Left lung (tissue), 10 donors: ENCODE results near the gene FGF23. TPM values are rescaled to one million over a fixed set of nuclear protein-coding genes. Genes with fewer than 3 reads are reported as not detected.

Experiments
- ATAC-seq: fragments of 200-7000 bp; cut with Tn5 transposase; one replicate; pipeline ENCODE4 v1.9.1; 2020; ENCODE audit warnings: moderate library complexity
- DNase-seq, 4 donors: peaks; one replicate each; pipeline ENCODE4 v3.0.0-alpha.2; 2013 to 2020
- H3K27ac ChIP-seq, 2 donors: fragments of 200-600 bp; sonication (generic) in 1 of 2; one replicate each; pipeline versions ENCODE4 v1.5.0 to v1.8.0; 2020 to 2021
- H3K27me3 ChIP-seq, 2 donors: fragments of 200-600 bp; sonication (generic) in 1 of 2; one replicate each; pipeline versions ENCODE4 v1.5.0 to v1.8.0; 2020 to 2021
- H3K36me3 ChIP-seq, 2 donors: fragments of 200-600 bp; sonication (generic) in 1 of 2; one replicate each; pipeline versions ENCODE4 v1.5.0 to v1.8.0; 2020 to 2021
- H3K4me1 ChIP-seq, 2 donors: fragments of 200-600 bp; one replicate each; pipeline ENCODE4 v1.8.0; 2021
- H3K4me3 ChIP-seq, 2 donors: fragments of 200-600 bp; sonication (generic) in 1 of 2; one replicate each; pipeline versions ENCODE4 v1.5.0 to v1.8.0; 2020 to 2021; ENCODE audit warnings: mild to moderate bottlenecking in 1 of 2
- H3K9me3 ChIP-seq, 2 donors: fragments of 200-600 bp; sonication (generic) in 1 of 2; one replicate each; pipeline versions ENCODE4 v1.5.0 to v1.8.0; 2020 to 2021
- intact Hi-C, 2 donors: fragments of 100-400 bp; cut with DNase I; formaldehyde crosslinking; loops; one replicate each; pipeline versions ENCODE4 v1.11.2 to v1.14.2; 2022
- polyA plus RNA-seq, 6 donors: library from polyadenylated mRNA; unstranded; fragments of 120-200 nt; gene quantifications; one replicate each; pipeline ENCODE4 v1.2.1, GENCODE V29; 2013; ENCODE audit not compliant: insufficient read length in 6 of 6
- total RNA-seq, 2 donors: library from RNA; stranded (reverse); fragmentation: NEBNext Ultra II Directional; extraction: Animal tissue kit (Norgen Biotek cat#: 25700); gene quantifications; one replicate each; pipeline ENCODE4 v1.2.1, GENCODE V29; 2021
- TF ChIP-seq, protein P1 (sequence below), 2 donors: fragments of 200-600 bp; sonication (generic) in 1 of 2; IDR thresholded peaks; one replicate each; pipeline versions ENCODE4 v1.5.0 to v1.8.0; 2021; ENCODE audit warnings: antibody characterized with exemption in 2 of 2
- donor health status: DM: no; HTN: yes; CAD: no.
- donor health status: DM: no; HTN: no; CAD: no.

Gene FGF23
- total and polyA plus RNA-seq, 8 donors: 0.04 to 0.12 (median 0.07) TPM; not detected in 5

DNA sequence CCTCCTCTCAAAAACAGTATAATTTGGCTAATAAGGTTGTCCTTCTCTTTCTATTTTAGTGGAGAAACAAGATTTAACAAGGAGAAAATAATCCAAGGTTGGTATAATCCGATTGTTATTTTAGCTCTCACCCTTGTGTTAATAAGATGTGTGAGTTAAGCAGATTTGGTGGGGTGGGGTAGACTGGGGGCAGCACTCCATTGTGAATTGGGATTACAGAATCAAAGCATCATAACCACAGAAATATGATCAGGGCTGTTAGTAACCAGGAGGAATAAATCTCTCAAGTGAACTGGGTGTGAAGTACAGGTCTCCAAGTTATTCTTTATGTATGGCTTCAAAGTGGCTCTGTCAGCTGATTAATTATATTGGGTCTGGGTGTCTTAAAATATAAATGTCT is 48.3 kb downstream of the FGF23 start:
- intact Hi-C loops: no loop called here
- H3K27me3 ChIP-seq: no peaks in the 10 kb centered on the region
- no peak for DNase-seq
- ATAC-seq: no peak
- H3K36me3 ChIP-seq: peaks cover 0 to 31% of the 10 kb centered on the region in 2 donors
- no peak overlapping the region for H3K27ac ChIP-seq
- TF ChIP-seq, protein P1, sequence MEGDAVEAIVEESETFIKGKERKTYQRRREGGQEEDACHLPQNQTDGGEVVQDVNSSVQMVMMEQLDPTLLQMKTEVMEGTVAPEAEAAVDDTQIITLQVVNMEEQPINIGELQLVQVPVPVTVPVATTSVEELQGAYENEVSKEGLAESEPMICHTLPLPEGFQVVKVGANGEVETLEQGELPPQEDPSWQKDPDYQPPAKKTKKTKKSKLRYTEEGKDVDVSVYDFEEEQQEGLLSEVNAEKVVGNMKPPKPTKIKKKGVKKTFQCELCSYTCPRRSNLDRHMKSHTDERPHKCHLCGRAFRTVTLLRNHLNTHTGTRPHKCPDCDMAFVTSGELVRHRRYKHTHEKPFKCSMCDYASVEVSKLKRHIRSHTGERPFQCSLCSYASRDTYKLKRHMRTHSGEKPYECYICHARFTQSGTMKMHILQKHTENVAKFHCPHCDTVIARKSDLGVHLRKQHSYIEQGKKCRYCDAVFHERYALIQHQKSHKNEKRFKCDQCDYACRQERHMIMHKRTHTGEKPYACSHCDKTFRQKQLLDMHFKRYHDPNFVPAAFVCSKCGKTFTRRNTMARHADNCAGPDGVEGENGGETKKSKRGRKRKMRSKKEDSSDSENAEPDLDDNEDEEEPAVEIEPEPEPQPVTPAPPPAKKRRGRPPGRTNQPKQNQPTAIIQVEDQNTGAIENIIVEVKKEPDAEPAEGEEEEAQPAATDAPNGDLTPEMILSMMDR (IDR thresholded peaks at IDR 0.05): no peak
- no peak overlapping the region for H3K4me3 ChIP-seq
- H3K4me1 ChIP-seq: no peaks in the 10 kb centered on the region
- H3K9me3 ChIP-seq: no peaks in the 10 kb centered on the region

DNA sequence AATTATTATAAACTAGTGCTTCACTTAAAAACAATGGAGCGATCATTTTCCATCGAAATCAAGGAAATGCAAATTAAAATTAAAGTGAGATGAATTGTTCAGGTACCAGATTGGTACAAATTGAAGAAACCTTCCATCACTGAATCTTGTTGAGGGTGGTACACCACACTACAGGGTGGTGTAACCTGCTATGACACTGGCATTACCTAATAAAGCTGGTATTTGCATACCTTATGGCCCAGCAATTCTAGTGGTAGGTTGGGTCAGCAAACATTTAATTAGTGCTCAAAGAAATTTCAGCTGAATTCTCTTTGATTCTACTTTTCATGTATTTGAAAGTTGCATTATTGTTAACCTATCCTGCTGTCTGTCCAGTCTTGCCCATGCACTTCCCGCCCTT is 49.3 kb downstream of the FGF23 start:
- ATAC-seq (peak; percentile 63), DNase-seq (no peak)
- Histone ChIP-seq H3K4me3 (no peak overlapping the region), H3K27ac (no peak overlapping the region), H3K36me3 (peaks cover 0 to 38% of the 10 kb centered on the region in 2 donors), H3K4me1 (no peaks in the 10 kb centered on the region), H3K9me3 (no peaks in the 10 kb centered on the region), H3K27me3 (no peaks in the 10 kb centered on the region)
- TF ChIP-seq, protein P1 (IDR thresholded peaks at IDR 0.05): no peak
- intact Hi-C loops: no loop called here

DNA sequence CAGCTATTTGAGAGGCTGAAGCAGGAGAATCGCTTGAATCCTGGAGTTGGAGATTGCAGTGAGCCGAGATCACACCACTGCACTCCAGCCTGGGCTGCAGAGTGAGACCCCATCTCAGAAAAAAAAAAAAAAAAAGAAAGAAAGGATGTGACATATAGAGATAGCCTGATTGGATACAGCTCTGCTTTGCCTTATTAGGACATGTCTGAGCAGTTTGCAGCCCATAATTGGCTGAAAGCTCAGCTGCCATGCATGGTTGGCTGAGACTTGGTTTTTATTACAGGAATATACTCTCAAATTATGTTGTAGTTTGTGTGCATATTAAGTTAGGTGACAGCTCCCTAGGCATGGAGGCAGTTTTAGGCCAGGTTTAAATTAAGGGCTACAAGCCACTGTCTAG is 52.2 kb downstream of the FGF23 start:
- TF ChIP-seq, protein P1 (IDR thresholded peaks at IDR 0.05): no peak
- H3K36me3 ChIP-seq: peaks cover 0 to 20% of the 10 kb centered on the region in 2 donors
- H3K27me3 ChIP-seq: no peaks in the 10 kb centered on the region
- no peaks in the 10 kb centered on the region for H3K9me3 ChIP-seq
- H3K4me1 ChIP-seq: peaks cover 0 to 15% of the 10 kb centered on the region in 2 donors
- H3K27ac ChIP-seq: no peak overlapping the region
- no peak overlapping the region for H3K4me3 ChIP-seq
- ATAC-seq (no peak), DNase-seq (no peak)
- intact Hi-C loops: no loop called here

DNA sequence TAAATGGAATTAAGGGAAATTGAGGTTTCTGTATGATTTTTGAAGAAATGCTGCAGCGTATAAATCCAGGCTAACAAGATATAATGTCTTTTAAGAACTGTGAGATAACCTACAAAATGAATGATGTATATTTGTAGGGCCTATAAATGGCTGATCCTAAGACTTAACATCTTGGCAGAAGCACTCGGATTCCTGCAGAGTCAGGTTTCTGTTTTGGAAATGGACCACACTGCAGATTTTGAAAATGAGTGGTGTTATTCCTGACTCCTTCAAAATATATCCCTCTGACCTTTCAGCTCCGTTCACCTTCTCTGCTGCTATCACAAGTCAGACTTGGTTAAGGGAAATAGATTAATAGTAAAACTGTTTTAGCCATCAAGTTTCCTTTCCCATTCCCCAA is 53.5 kb downstream of the FGF23 start:
- intact Hi-C loops: no loop called here
- Histone ChIP-seq H3K4me1 (peaks cover 0 to 23% of the 10 kb centered on the region in 2 donors), H3K27me3 (no peaks in the 10 kb centered on the region), H3K36me3 (peaks cover 0 to 20% of the 10 kb centered on the region in 2 donors), H3K27ac (no peak overlapping the region), H3K4me3 (no peak overlapping the region), H3K9me3 (no peaks in the 10 kb centered on the region)
- DNase-seq: no peak
- no peak for ATAC-seq
- TF ChIP-seq, protein P1 (IDR thresholded peaks at IDR 0.05): no peak

DNA sequence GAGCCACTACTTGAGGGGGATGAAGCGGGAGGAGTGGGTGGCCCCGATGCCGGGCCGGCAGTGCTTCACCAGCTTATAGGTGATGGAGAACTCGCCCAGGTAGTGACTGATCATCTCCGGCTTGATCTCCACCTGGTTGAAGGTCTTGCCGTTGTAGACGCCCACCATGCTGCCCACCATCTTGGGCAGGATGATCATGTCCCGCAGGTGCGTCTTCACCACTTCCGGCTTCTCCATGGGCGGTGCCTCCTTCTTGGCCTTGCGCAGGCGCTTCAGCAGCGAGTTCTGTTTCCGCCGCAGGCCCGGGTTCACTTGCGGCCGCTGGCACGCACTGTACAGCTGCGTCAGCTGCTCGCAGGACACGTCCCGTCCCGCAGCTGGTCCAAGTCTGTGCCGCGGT is 55.1 kb downstream of the FGF23 start:
- Histone ChIP-seq H3K27me3 (no peaks in the 10 kb centered on the region), H3K4me3 (no peak overlapping the region), H3K9me3 (no peaks in the 10 kb centered on the region), H3K27ac (no peak overlapping the region), H3K36me3 (peaks cover 0 to 15% of the 10 kb centered on the region in 2 donors), H3K4me1 (peaks cover 0 to 28% of the 10 kb centered on the region in 2 donors)
- DNase-seq (peak in 1 of 4 donors; percentile 69), ATAC-seq (no peak)
- intact Hi-C loops: no loop called here
- TF ChIP-seq, protein P1 (IDR thresholded peaks at IDR 0.05): no peak
